ENCODE measurements around the gene ADGRL3.

GRCh38 chr4:61342061-61342460, 141.9 kb downstream of the ADGRL3 start:
- TF ChIP-seq CTCF (conservative IDR thresholded peaks at IDR 0.05 in 1 of 2, IDR thresholded peaks at IDR 0.05 in 1 of 2; ENCODE audit: low read depth in 1 of 2, low read length in 2 of 2) (no peak), EZH2 (IDR thresholded peaks at IDR 0.05; ENCODE audit: low read length, missing control alignments) (no peak)
